CD4-positive, alpha-beta T cell treated with Interleukin-2 at 100 ng/mL for 4 hours (primary cell): ENCODE data around the gene ZSWIM6.

ENCODE experiments used
- DNase-seq: peaks from one replicate; pipeline ENCODE4 v3.0.0-alpha.2; 2020; ENCODE audit warnings: low spot score

ZSWIM6 gene

GRCh38 chr5:61332851-61333320 lies 828 bp downstream of the ZSWIM6 start:
- DNase-seq: no peak

- DNase-seq: peak; percentile 18
These were observed 1.4 kb downstream of the ZSWIM6 start for GRCh38 chr5:61333321-61333953.

- DNase-seq: no peak
These were observed 2.2 kb downstream of the ZSWIM6 start for GRCh38 chr5:61333954-61334867.

GRCh38 chr5:61334868-61335615 lies 3.0 kb downstream of the ZSWIM6 start:
- no peak for DNase-seq

- DNase-seq: no peak
These were observed 7.7 kb downstream of the ZSWIM6 start for GRCh38 chr5:61339764-61340163.

- DNase-seq: no peak
These were observed 8.8 kb downstream of the ZSWIM6 start for GRCh38 chr5:61340775-61341361.

GRCh38 chr5:61342071-61342501 lies 10.0 kb downstream of the ZSWIM6 start:
- DNase-seq: no peak

- no peak for DNase-seq
These were observed 12.3 kb downstream of the ZSWIM6 start for GRCh38 chr5:61344187-61344944.

GRCh38 chr5:61346511-61346910 lies 14.5 kb downstream of the ZSWIM6 start:
- DNase-seq: no peak

- no peak for DNase-seq
These were observed 15.0 kb downstream of the ZSWIM6 start for GRCh38 chr5:61347080-61347479.

- DNase-seq: no peak
These were observed 16.4 kb downstream of the ZSWIM6 start for GRCh38 chr5:61348447-61348846.

GRCh38 chr5:61349935-61350334 lies 17.9 kb downstream of the ZSWIM6 start:
- no peak for DNase-seq

- DNase-seq: no peak
These were observed 18.5 kb downstream of the ZSWIM6 start for GRCh38 chr5:61350535-61350934.

- DNase-seq: no peak
These were observed 19.7 kb downstream of the ZSWIM6 start for GRCh38 chr5:61351733-61352132.

- DNase-seq: no peak
These were observed 20.1 kb downstream of the ZSWIM6 start for GRCh38 chr5:61352180-61352579.

GRCh38 chr5:61352612-61353156 lies 20.6 kb downstream of the ZSWIM6 start:
- DNase-seq: no peak

- DNase-seq: no peak
These were observed 21.2 kb downstream of the ZSWIM6 start for GRCh38 chr5:61353293-61353692.

GRCh38 chr5:61354199-61354598 lies 22.1 kb downstream of the ZSWIM6 start:
- no peak for DNase-seq

GRCh38 chr5:61357745-61358144 lies 25.7 kb downstream of the ZSWIM6 start:
- DNase-seq: no peak

- no peak for DNase-seq
These were observed 30.8 kb downstream of the ZSWIM6 start for GRCh38 chr5:61362796-61363368.
